ENCODE data around the gene GRID1.

GRCh38 chr10:86261470-86261869, 105.1 kb downstream of the GRID1 start:
- no peak for TF ChIP-seq CTCF (IDR thresholded peaks at IDR 0.05 in 8 of 11, conservative IDR thresholded peaks at IDR 0.05 in 3 of 11)
- no peak for TF ChIP-seq POLR2AphosphoS5 (IDR thresholded peaks at IDR 0.05)
- no peak for TF ChIP-seq POLR2A (IDR thresholded peaks at IDR 0.05)
